Measurements from ENCODE around the gene CHST1.

CHST1 gene

DNA sequence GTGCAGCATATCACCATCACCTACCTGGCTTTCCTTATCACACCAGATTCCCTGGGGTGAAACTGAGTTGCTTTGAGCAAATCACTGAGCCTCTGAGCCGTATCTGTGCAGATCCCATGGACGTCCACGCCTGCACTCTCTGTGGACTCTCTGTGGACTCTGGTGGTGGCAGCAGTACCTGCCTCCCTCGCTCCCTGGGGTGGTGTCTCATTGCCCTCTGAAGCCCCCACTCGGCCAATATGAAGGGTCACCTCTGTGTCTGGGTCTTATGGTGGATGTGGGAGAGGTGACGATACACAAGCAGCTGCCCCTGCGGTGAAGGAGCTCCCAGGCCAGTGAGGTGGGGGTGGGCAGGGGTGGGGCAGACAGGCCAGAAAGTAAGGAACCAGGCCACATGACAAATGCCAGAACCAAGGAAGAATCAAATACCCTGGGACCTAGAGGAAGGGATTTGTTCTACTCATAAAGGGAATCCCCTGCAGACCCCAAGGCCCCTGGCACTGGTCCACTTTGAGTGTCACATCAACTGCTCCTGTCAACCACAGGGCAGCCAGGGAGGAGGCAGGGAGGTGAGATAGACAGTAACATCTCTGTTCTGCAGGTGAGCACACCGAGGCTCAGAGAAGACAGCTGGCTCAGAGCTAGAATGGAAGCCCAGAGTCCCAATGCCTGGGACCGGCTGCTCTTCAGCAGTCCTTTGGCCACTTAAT lies 9.2 kb upstream of the CHST1 start:
- TF ChIP-seq, protein P1, sequence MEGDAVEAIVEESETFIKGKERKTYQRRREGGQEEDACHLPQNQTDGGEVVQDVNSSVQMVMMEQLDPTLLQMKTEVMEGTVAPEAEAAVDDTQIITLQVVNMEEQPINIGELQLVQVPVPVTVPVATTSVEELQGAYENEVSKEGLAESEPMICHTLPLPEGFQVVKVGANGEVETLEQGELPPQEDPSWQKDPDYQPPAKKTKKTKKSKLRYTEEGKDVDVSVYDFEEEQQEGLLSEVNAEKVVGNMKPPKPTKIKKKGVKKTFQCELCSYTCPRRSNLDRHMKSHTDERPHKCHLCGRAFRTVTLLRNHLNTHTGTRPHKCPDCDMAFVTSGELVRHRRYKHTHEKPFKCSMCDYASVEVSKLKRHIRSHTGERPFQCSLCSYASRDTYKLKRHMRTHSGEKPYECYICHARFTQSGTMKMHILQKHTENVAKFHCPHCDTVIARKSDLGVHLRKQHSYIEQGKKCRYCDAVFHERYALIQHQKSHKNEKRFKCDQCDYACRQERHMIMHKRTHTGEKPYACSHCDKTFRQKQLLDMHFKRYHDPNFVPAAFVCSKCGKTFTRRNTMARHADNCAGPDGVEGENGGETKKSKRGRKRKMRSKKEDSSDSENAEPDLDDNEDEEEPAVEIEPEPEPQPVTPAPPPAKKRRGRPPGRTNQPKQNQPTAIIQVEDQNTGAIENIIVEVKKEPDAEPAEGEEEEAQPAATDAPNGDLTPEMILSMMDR (IDR thresholded peaks at IDR 0.05; ENCODE audit: low read depth, low read length), result no peak
- DNase-seq (ENCODE audit: extremely low read depth, low read depth), result no peak

DNA sequence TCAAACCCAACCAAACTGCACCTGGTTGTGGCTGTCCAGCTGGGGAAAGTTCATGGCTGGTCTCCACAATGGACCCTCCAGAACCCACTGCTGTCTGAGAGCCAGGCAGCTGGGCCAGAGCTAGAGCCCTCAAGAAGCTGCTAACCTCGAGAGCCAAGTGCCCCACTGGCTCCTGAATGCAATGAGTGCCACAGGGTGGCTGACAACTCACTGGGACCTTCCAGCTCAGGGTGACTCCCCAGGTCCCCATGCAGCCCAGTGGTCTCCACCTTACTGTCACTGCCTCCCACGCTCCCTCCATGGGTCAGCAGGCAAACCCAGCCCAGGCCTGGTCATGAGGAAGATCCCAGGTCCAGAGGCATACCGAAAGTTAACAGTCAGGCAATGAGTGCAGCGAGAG lies 8.0 kb upstream of the CHST1 start:
- TF ChIP-seq, protein P1 (IDR thresholded peaks at IDR 0.05; ENCODE audit: low read depth, low read length), result no peak
- DNase-seq (ENCODE audit: extremely low read depth, low read depth), result no peak

DNA sequence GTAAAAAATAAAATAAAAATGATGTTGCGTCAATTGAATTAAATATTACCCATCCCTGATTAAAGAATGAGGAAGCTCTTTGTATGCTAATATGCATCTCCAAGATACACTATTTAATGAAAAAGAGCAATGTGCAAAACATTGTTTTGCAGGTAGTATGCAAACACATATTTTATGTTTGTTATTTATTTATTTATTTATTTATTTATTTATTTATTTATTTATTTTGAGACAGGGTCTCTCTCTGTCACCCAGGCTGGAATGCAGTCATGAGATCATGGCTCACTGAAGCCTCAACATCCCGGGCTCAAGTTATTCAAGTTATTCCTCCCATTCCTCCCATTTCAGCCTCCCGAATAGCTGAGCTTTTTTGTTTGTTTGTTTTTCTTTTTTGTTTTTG lies 7.2 kb upstream of the CHST1 start:
- DNase-seq (ENCODE audit: extremely low read depth, low read depth), result no peak
- TF ChIP-seq, protein P1 (IDR thresholded peaks at IDR 0.05; ENCODE audit: low read depth, low read length), result no peak

DNA sequence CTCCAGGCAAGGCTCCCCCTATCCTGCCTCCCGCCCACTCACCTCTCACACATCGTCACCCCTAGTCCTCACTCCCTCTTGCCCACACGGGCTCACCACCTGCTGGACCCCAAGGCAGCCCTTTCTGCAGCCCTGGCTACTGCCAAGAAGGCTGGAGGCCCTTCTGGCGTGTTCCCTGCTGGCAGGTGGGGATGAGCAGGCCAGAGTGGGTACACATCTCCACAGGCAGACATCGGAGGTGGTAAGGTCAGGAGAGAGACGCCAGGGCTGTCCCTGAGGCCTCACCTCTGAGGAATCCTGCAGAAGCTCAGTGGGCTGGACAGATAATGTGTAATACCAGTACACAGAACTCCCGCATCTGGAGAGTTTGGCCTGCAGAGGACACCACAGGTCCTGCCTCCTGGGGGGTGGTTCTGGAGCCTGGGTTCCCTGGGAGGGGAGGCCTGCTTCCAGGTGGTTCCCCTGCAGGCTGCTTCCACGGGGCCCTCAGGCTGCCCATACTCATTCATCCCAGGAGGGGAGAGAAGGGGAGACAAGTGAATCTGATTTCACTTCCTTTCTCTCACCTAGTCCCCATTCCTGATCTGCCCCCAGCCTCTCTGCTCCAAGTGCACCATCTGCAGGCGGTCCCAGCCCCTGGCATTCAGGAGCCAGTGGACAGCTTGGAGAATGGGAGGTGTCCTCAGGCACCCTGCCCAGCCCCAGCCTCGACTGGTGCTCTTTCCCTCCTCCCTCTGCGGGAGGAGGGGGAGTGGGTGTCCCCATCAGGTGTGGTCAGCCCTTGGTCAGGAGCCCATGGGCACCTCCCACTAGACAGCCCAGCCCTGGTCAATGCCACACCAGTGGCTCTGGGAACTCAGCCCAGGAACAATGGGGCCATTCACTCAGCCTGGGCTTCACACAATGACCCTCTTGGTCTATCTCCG lies 6.1 kb upstream of the CHST1 start:
- DNase-seq (ENCODE audit: extremely low read depth, low read depth), result no peak
- TF ChIP-seq, protein P1 (IDR thresholded peaks at IDR 0.05; ENCODE audit: low read depth, low read length), result no peak

DNA sequence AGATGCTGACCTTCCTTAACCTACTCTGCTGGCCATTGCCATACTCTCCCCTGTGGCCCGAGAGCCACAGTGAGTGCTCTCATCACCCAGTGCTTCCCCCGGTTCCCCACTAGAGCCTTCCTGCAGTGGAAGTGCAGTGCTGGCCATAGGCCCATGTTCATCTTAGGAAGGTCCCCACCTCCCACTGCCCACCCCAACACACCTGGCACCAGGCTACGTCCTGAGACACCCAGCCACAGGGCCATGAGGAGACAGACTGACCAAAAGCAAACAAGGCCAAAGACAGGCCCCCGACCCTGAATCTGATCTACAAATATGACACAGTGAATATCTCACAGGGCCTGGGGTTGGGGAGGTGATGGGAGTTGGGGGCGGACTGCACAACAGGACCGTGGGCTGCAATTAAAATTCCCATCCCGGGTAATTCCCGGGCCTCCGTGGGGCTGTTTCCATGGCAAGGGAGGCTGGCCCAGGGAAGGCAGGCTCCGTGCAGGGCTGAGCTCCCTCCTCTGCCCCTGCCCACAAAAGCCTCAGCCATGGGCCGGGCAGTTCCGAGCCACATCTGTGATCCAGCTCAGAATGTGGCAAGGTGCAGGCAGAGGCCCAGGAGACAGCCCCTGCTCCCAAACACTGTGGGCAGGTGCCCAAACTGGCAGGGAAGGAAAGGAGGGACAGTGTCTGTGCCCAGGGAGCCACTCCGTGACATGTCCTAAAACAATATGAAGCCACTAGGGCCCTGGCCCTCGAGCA lies 5.1 kb upstream of the CHST1 start:
- TF ChIP-seq, protein P1 (IDR thresholded peaks at IDR 0.05; ENCODE audit: low read depth, low read length), result no peak

DNA sequence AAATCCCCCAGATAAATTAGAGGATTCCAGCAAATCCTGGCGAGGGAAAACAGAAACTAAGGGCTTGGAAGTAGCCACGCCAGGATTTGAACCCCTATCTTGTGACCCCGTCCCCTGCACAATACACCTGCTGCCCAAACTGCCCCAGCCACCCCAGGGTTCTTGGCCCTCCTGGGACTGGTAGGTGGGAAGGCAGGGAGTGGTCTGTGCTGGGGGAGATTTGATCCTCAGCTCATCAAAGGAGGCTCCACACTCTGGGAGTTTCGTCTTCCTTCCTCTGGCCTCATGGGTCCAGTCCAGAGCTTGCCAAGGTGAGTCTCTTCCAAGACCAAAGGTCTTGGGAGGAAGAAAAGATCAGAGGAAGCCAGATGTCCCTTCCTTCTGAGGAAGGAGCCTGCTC lies 4.5 kb upstream of the CHST1 start:
- DNase-seq (ENCODE audit: extremely low read depth, low read depth), result no peak
- TF ChIP-seq, protein P1 (IDR thresholded peaks at IDR 0.05; ENCODE audit: low read depth, low read length), result no peak

More for the DNA sequence above, 5.1 kb upstream of the CHST1 start:
- DNase-seq (ENCODE audit: extremely low read depth, low read depth), result no peak
